ENCODE data around the gene BOLA2B.
"Not testable (repeated sequence)": the region's sequence is repeated elsewhere in the genome, so short reads cannot be mapped to it uniquely, and the experiment has no call there.

BOLA2B gene

DNA sequence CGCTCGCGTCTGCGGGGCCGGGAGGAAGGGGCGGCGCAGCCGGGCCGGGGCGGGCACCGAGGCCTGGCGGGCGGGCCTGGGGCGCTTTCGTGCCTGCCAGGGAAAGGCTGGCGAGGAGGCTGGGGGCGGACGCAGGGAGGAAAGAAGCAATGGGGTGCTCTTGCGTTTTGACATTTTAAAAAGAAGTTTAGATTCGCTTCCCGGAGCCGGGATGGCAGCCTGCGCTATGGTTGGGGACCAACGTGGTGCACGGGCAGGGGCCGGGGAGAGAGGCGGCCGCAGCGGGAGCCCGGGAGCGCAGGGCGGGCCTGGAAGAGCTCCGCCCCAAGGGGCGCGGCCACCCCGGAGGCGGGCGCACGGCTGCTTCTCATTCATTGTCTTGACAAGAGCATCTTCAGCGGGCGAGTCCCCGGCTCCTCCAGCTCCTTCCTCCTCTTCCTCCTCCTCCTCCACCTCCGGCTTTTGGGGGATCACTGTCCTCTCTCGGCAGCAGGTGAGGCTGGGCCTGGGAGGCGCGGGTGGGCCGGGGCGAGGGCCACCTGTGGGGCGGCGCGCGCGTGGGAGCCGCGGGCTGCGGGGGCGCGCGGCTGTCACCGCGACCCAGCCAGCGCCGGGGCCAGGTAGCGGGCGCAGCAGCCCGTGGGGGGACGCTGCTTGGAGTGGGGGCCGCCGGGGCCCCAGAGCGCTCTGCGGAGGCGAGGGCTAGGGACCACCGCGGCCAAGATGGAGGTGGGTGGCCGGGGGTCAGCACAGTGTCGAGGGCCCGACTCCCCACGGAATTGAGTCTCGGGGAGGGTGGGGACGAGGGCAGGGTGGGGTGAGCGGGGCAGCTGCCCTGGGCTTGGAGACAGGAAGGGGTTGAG is 10.0 kb downstream of the BOLA2B start, which contains the start of gene CORO1A:
CORO1A (plus strand) TSS at position 370 of the 863 bp plus-strand sequence. CDS start 1,608 bp downstream, outside the sequence.
- DNase-seq (ENCODE audit: low read depth) = peak; percentile 12
- peak within 1 kb of the TSS; percentile 54 for H3K4me3 ChIP-seq (ENCODE audit: low read length)

GRCh38 chr16:30180741-30181140 is 12.7 kb downstream of the BOLA2B start:
- no peak for DNase-seq (ENCODE audit: low read depth)
- no peak overlapping the region for H3K4me3 ChIP-seq (ENCODE audit: low read length)
- no peak for TF ChIP-seq CTCF (conservative IDR thresholded peaks at IDR 0.05; ENCODE audit: low read depth, low read length)

More for the DNA sequence above, 10.0 kb downstream of the BOLA2B start, which contains the start of gene CORO1A:
- TF ChIP-seq CTCF (conservative IDR thresholded peaks at IDR 0.05; ENCODE audit: low read depth, low read length) = no peak

- no peak for TF ChIP-seq CTCF (conservative IDR thresholded peaks at IDR 0.05; ENCODE audit: low read depth, low read length)
- no peak overlapping the region for H3K4me3 ChIP-seq (ENCODE audit: low read length)
- DNase-seq (ENCODE audit: low read depth) = no peak
Measured at GRCh38 chr16:30179931-30180330, 13.5 kb downstream of the BOLA2B start.

- H3K4me3 ChIP-seq (ENCODE audit: low read length) = no peak overlapping the region
Measured at GRCh38 chr16:30179195-30179594, 14.3 kb downstream of the BOLA2B start.

DNA sequence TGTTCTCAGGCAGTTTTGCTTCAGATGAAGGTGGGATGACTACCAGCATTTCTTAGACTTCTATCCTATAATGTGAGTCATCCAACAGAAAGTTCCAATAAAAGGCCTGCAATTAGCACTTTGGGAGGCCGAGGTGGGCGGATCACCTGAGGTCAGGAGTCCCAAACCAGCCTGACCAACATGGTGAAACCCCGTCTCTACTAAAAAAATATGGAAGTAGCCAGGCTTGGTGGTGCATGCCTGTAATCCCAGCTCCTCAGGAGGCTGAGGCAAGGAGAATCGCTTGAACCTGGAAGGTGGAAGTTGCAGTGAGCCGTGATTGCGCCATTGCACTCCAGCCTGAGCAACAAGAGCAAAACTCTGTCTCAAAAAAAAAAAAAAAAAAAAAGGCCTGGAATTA is 16.6 kb downstream of the BOLA2B start:
- not testable (repeated sequence) for H3K4me3 ChIP-seq (ENCODE audit: low read length); DNase-seq (ENCODE audit: low read depth)

More at GRCh38 chr16:30179195-30179594, 14.3 kb downstream of the BOLA2B start:
- TF ChIP-seq CTCF (conservative IDR thresholded peaks at IDR 0.05; ENCODE audit: low read depth, low read length) = no peak
- DNase-seq (ENCODE audit: low read depth) = no peak

GRCh38 chr16:30173054-30173453 is 20.4 kb downstream of the BOLA2B start:
- no peak for TF ChIP-seq CTCF (conservative IDR thresholded peaks at IDR 0.05; ENCODE audit: low read depth, low read length)
- no peak for DNase-seq (ENCODE audit: low read depth)
- no peak overlapping the region for H3K4me3 ChIP-seq (ENCODE audit: low read length)

DNA sequence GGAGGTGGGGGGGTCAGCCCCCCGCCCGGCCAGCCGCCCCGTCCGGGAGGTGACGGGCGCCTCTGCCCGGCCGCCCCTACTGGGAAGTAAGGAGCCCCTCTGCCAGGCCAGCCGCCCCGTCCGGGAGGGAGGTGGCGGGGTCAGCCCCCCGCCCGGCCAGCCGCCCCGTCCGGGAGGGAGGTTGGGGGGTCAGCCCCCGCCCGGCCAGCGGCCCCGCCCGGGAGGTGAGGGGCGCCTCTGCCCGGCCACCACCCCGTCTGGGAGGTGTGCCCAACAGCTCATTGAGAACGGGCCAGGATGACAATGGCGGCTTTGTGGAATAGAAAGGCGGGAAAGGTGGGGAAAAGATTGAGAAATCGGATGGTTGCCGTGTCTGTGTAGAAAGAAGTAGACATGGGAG is 23.3 kb downstream of the BOLA2B start:
- not testable (repeated sequence) for DNase-seq (ENCODE audit: low read depth); H3K4me3 ChIP-seq (ENCODE audit: low read length)

GRCh38 chr16:30169416-30169815 is 24.1 kb downstream of the BOLA2B start:
- DNase-seq (ENCODE audit: low read depth); H3K4me3 ChIP-seq (ENCODE audit: low read length): not testable (repeated sequence)

DNA sequence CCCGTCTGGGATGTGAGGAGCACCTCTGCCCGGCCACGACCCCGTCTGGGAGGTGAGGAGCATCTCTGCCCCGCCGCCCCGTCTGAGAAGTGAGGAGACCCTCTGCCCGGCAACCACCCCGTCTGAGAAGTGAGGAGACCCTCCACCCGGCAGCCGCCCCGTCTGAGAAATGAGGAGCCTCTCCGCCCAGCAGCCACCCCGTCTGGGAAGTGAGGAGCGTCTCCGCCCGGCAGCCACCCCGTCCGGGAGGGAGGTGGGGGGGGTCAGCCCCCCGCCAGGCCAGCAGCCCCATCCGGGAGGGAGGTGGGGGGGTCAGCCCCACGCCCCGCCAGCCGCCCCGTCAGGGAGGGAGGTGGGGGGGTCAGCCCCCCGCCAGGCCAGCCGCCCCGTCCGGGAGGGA is 24.7 kb downstream of the BOLA2B start:
- not testable (repeated sequence) for DNase-seq (ENCODE audit: low read depth)

More for the DNA sequence above, 24.7 kb downstream of the BOLA2B start:
- H3K4me3 ChIP-seq (ENCODE audit: low read length) = not testable (repeated sequence)

All from retinal pigment epithelial cell (primary cell).